MCF 10A (cell line): ENCODE results near the gene TMEM212. TPM values are rescaled to one million over a fixed set of nuclear protein-coding genes. Genes with fewer than 3 reads are reported as not detected.
A peak's percentile ranks its signal among the peaks of the same experiment; 100 is the strongest.

Experiments
- BruUV-seq: library from RNA; stranded (reverse); fragments of 400-500 nt; replicated peaks from 2 replicates; lab custom pipeline; 2021; lab: Mats Ljungman, UMichigan
- CTCF ChIA-PET: fragments of 300-600 bp; sonication (Branson Sonifier 250); formaldehyde crosslinking; extraction: SDS; loops from one replicate; lab custom pipeline; 2021; ENCODE audit warnings: antibody characterized with exemption, inconsistent platforms; lab: Yijun Ruan, JAX
- POLR2A ChIA-PET: fragments of 300-600, 350-650 bp; sonication (Branson Sonifier 250); formaldehyde crosslinking; extraction: SDS; loops from one replicate; lab custom pipeline; 2020; ENCODE audit warnings: antibody characterized with exemption, inconsistent platforms; lab: Yijun Ruan, JAX
- DNase-seq: peaks from one replicate; pipeline ENCODE4 v3.0.0-alpha.2; 2018; ENCODE audit not compliant: unreplicated experiment
- H3K27ac Mint-ChIP-seq: one replicate; pipeline ENCODE4 v1.8.0; 2022; ENCODE audit warnings: mild to moderate bottlenecking, low read depth, mixed read lengths; ENCODE audit not compliant: unreplicated experiment
- H3K27me3 Mint-ChIP-seq: one replicate; pipeline ENCODE4 v1.8.0; 2022; ENCODE audit warnings: mixed read lengths; ENCODE audit not compliant: insufficient read depth, unreplicated experiment
- H3K36me3 Mint-ChIP-seq: one replicate; pipeline ENCODE4 v1.8.0; 2022; ENCODE audit warnings: mild to moderate bottlenecking, moderate library complexity, mixed read lengths; ENCODE audit not compliant: insufficient read depth, unreplicated experiment
- H3K4me1 Mint-ChIP-seq: one replicate; pipeline ENCODE4 v1.8.0; 2022; ENCODE audit warnings: mixed read lengths; ENCODE audit not compliant: insufficient read depth, unreplicated experiment
- H3K4me3 Mint-ChIP-seq: one replicate; pipeline ENCODE4 v1.8.0; 2022; ENCODE audit warnings: mild to moderate bottlenecking, moderate library complexity, mixed read lengths; ENCODE audit not compliant: unreplicated experiment
- H3K9me3 Mint-ChIP-seq: one replicate; pipeline ENCODE4 v1.8.0; 2022; ENCODE audit warnings: mixed read lengths; ENCODE audit not compliant: unreplicated experiment
- CTCF ChIP-seq: fragments of 200-600 bp; IDR thresholded peaks from one replicate; pipeline ENCODE4 v1.8.0; 2022; ENCODE audit warnings: antibody characterized with exemption, mild to moderate bottlenecking; ENCODE audit not compliant: unreplicated experiment
- intact Hi-C: fragments of 100-400 bp; cut with micrococcal nuclease; formaldehyde crosslinking; loops from 2 replicates; pipeline ENCODE4 v1.14.1; 2022
- total RNA-seq: library from RNA; stranded (reverse); gene quantifications from 2 replicates; pipeline ENCODE4 v1.2.3, GENCODE V29; 2022

The TMEM212 gene
- total RNA-seq, 1 experiment from 2014 or later, result not detected

DNA sequence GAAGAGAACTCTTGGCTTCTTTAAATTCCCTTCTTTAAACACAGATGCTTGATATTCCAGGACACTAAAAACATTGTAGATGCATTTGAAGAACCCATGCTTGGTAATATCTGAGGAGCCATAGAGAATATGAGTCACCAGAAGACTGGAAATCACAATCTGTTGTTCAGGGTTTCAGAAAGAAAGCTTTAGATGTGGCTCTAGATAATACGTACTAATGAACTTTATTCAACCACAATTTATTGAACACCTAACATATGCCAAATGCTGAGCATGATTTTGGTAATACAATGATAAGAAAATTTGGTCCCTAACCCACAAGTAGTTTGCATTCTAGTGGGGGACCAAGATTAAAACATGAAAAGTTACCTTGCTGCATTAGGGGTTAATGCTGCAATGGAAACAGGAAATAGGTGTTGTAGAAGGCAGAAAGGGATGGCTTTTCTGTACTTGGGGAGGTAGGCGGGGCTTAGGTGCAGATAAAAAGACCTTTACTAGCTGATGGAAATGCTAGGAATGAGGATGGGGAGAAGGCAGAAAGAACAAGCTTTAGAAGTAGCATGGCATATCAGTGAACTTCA lies 21.3 kb upstream of the TMEM212 start:
- POLR2A ChIA-PET, result interaction anchor here (0.6 to 1.4 kb wide), 4 partner anchors 10 to 24 kb away, joined by 3 to 6 read pairs (median 4); no protein-coding TSS in a partner anchor
- Mint-ChIP-seq H3K27me3 (no peaks in the 10 kb centered on the region), H3K4me3 (no peak overlapping the region), H3K4me1 (peaks cover 20% of the 10 kb centered on the region), H3K27ac (no peak overlapping the region), H3K9me3 (no peaks in the 10 kb centered on the region), H3K36me3 (no peaks in the 10 kb centered on the region)
- CTCF ChIA-PET, result interaction anchor here (0.5 to 1.3 kb wide), 4 partner anchors 8 to 346 kb away, joined by 3 to 5 read pairs (median 4); no protein-coding TSS in a partner anchor
- intact Hi-C loops, result no loop called here
- DNase-seq, result no peak
- no peak for TF ChIP-seq CTCF
- BruUV-seq, result no TSS peak

DNA sequence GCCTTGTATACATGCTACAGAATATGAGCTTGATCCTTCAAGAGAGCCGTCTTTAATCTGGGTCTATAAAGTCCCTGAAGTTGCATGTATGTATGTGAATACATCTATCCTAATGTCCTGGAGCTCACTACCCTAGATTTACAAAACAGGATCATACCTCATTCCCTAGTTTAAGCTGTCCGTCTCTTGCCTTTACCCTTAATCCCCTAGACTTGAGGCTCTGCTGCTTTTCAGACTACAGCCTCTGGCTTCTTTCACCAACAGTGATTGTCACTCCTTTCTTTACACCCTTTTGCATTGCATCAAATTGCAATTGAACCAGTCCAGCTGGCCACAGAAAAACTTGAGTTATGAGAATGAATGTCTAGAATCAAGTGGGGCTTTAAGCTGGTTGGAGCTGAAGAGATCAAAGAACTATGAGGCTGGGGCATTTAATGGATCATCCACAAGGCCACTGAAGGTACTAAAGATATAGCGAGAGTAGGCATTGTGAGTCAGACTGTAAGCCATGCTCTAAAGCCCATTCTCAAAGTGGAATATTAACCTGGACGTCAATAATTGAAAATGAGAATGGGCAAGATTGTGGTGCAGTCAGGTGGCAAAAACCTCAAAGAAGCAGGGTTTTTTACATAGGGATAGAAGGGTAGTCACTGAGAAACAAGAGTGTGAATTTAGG lies 20.6 kb upstream of the TMEM212 start:
- H3K36me3 Mint-ChIP-seq, result no peaks in the 10 kb centered on the region
- ChIA-PET POLR2A (interaction anchor here (0.6 to 2.8 kb wide), 6 partner anchors 11 to 709 kb away, joined by 3 to 58 read pairs (median 4); partner anchors contain the start of gene PLD1), CTCF (interaction anchor here (0.5 to 1.7 kb wide), 6 partner anchors 8 to 347 kb away, joined by 3 to 5 read pairs (median 4); no protein-coding TSS in a partner anchor)
- intact Hi-C loops, result no loop called here
- TF ChIP-seq CTCF, result no peak
- peaks cover 20% of the 10 kb centered on the region for H3K4me1 Mint-ChIP-seq
- no peak overlapping the region for H3K4me3 Mint-ChIP-seq
- H3K27ac Mint-ChIP-seq, result no peak overlapping the region
- DNase-seq, result no peak
- no TSS peak for BruUV-seq
- H3K27me3 Mint-ChIP-seq, result no peaks in the 10 kb centered on the region
- H3K9me3 Mint-ChIP-seq, result no peaks in the 10 kb centered on the region

DNA sequence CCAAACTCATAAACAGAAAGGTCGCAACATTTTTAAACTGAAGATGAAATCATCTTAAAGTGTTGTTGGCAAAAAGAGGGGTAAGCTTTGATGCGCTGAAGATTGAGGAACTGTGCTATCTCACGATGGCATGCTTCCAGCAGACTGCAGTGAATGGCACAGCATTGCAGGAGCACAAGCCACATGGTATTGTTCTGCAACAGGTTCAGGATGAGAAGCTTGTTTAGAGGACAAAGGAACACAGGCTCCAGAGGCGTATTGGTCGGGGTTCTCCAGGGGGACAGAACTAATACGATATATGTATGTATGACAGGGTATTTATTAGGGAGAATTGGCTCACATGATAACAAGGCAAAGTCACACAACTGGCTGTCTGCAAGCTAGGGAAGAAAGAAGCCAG lies 19.0 kb upstream of the TMEM212 start:
- DNase-seq, result no peak
- BruUV-seq, result no TSS peak
- TF ChIP-seq CTCF, result no peak
- CTCF ChIA-PET, result interaction anchor here (1.0 to 1.9 kb wide), 5 partner anchors 10 to 179 kb away, joined by 3 to 5 read pairs (median 3); no protein-coding TSS in a partner anchor
- Mint-ChIP-seq H3K4me1 (peaks cover 20% of the 10 kb centered on the region), H3K27me3 (no peaks in the 10 kb centered on the region), H3K4me3 (no peak overlapping the region), H3K36me3 (no peaks in the 10 kb centered on the region), H3K27ac (no peak overlapping the region), H3K9me3 (no peaks in the 10 kb centered on the region)
- intact Hi-C loops, result no loop called here
- POLR2A ChIA-PET, result interaction anchor here (0.8 to 2.8 kb wide), 3 partner anchors 13 to 52 kb away, joined by 3 to 58 read pairs (median 7); partner anchors contain the start of gene PLD1

DNA sequence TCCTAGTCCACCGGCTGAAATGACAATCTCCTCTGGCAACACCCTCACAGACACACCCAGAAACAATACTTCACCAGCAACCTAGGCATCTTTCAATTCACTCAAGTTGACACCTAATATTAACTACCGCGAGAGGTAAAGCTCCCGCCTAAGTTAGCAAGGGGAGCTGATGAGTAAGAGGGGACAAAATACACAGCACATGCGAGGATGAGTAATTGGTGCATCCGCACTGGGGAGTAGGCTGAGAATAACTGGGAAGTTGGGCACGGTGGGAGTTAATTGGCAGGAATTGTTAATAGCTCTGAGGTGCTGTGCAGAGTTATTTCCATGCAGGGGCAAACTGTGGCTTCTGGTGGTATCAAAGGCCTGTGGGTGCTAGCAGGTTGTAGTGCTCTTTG lies 18.3 kb upstream of the TMEM212 start:
- ChIA-PET POLR2A (interaction anchor here (0.6 to 2.8 kb wide), 10 partner anchors 8 to 364 kb away, joined by 3 to 58 read pairs (median 4); partner anchors contain the start of gene PLD1), CTCF (interaction anchor here (0.7 to 1.9 kb wide), 6 partner anchors 9 to 652 kb away, joined by 3 to 5 read pairs (median 4); no protein-coding TSS in a partner anchor)
- intact Hi-C loops, result loop anchor here (1.0 kb wide), 1 partner anchor 16 kb away; no protein-coding TSS in a partner anchor
- no peaks in the 10 kb centered on the region for H3K27me3 Mint-ChIP-seq
- no peaks in the 10 kb centered on the region for H3K9me3 Mint-ChIP-seq
- BruUV-seq, result no TSS peak
- peaks cover 24% of the 10 kb centered on the region for H3K4me1 Mint-ChIP-seq
- DNase-seq, result peak; percentile 89
- H3K36me3 Mint-ChIP-seq, result no peaks in the 10 kb centered on the region
- peak overlapping the region; percentile 59 for H3K27ac Mint-ChIP-seq
- H3K4me3 Mint-ChIP-seq, result peak overlapping the region; percentile 11
- TF ChIP-seq CTCF, result no peak
